Upper lobe of left lung (tissue), 4 donors: ENCODE data around the gene RECQL5.

Experiments
- CTCF ChIP-seq, 6 experiments: fragments of 450-650 bp in 4 of 6; fragments of 200-600 bp in 2 of 6; sonication (generic) in 2 of 6; IDR thresholded peaks; one replicate each; pipeline ENCODE4 v1.5.1; 2016 to 2019; ENCODE audit warnings: antibody characterized with exemption in 6 of 6
- EP300 ChIP-seq, 4 donors: sonication (generic); formaldehyde crosslinking; IDR thresholded peaks; one replicate each; pipeline ENCODE4 v1.5.1; 2017; ENCODE audit warnings: antibody characterized with exemption in 4 of 4, control low read depth in 2 of 4
- POLR2A ChIP-seq, 4 donors: fragments of 450-650 bp; IDR thresholded peaks; one replicate each; pipeline ENCODE4 v1.5.1; 2016 to 2017; ENCODE audit warnings: antibody characterized with exemption in 4 of 4, mild to moderate bottlenecking in 2 of 4
- POLR2AphosphoS5 ChIP-seq, 2 donors: sonication (generic); formaldehyde crosslinking; IDR thresholded peaks; one replicate each; pipeline ENCODE4 v1.5.1; 2017; ENCODE audit warnings: antibody characterized with exemption in 2 of 2

GRCh38 chr17:75691801-75692626 is 25.1 kb upstream of the RECQL5 start:
- TF ChIP-seq CTCF (IDR thresholded peaks at IDR 0.05) (no peak), POLR2AphosphoS5 (IDR thresholded peaks at IDR 0.05) (no peak), EP300 (IDR thresholded peaks at IDR 0.05) (no peak), POLR2A (IDR thresholded peaks at IDR 0.05) (no peak)
